22Rv1 (cell line): ENCODE measurements around the gene RELL1.

Experiments used
- ZFX ChIP-seq: fragments of 450-650 bp; IDR thresholded peaks from 2 replicates; pipeline ENCODE4 v1.6.1; 2017; ENCODE audit warnings: antibody characterized with exemption, borderline replicate concordance
- TF ChIP-seq, protein P1 (sequence below): fragments of 450-650 bp; IDR thresholded peaks from 2 replicates; pipeline ENCODE4 v1.5.1; 2017; ENCODE audit warnings: mild to moderate bottlenecking

DNA sequence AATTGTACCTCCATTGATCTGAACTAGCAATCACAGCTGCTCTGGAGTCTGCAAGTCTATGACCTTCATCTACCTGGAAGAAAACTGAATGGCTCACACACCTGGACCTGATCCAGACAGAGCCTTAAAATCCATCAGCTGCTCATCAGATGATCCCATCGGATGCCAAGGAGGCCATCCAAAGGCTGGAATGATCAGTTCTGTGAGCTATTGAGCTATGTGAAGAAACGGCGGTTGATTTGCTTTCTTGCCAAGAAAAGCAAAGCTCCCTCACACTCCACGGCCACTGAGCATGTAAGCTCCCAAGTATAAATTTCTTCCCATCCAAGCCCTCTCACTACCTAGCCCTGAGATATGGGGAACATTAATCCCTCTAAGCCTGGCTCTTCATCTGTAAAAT is 63.1 kb downstream of the RELL1 start:
- TF ChIP-seq, protein P1, sequence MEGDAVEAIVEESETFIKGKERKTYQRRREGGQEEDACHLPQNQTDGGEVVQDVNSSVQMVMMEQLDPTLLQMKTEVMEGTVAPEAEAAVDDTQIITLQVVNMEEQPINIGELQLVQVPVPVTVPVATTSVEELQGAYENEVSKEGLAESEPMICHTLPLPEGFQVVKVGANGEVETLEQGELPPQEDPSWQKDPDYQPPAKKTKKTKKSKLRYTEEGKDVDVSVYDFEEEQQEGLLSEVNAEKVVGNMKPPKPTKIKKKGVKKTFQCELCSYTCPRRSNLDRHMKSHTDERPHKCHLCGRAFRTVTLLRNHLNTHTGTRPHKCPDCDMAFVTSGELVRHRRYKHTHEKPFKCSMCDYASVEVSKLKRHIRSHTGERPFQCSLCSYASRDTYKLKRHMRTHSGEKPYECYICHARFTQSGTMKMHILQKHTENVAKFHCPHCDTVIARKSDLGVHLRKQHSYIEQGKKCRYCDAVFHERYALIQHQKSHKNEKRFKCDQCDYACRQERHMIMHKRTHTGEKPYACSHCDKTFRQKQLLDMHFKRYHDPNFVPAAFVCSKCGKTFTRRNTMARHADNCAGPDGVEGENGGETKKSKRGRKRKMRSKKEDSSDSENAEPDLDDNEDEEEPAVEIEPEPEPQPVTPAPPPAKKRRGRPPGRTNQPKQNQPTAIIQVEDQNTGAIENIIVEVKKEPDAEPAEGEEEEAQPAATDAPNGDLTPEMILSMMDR: no peak
- no peak for TF ChIP-seq ZFX
